Thyroid gland (tissue), 4 donors: ENCODE measurements around the gene TNK1.

Experiments
- POLR2A ChIP-seq, 2 donors: fragments of 450-650 bp; IDR thresholded peaks; one replicate each; pipeline ENCODE4 v1.6.1; 2017; ENCODE audit warnings: antibody characterized with exemption in 2 of 2, mild to moderate bottlenecking in 2 of 2, moderate library complexity in 1 of 2
- TF ChIP-seq, protein P1 (sequence below), 6 experiments: fragments of 200-600 bp in 3 of 6; fragments of 450-650 bp in 3 of 6; sonication (generic) in 3 of 6; IDR thresholded peaks; one replicate each; pipeline ENCODE4 v1.5.1; 2016 to 2019; ENCODE audit warnings: antibody characterized with exemption in 6 of 6, mild to moderate bottlenecking in 2 of 6, inconsistent platforms in 1 of 6, moderate library complexity in 1 of 6

DNA sequence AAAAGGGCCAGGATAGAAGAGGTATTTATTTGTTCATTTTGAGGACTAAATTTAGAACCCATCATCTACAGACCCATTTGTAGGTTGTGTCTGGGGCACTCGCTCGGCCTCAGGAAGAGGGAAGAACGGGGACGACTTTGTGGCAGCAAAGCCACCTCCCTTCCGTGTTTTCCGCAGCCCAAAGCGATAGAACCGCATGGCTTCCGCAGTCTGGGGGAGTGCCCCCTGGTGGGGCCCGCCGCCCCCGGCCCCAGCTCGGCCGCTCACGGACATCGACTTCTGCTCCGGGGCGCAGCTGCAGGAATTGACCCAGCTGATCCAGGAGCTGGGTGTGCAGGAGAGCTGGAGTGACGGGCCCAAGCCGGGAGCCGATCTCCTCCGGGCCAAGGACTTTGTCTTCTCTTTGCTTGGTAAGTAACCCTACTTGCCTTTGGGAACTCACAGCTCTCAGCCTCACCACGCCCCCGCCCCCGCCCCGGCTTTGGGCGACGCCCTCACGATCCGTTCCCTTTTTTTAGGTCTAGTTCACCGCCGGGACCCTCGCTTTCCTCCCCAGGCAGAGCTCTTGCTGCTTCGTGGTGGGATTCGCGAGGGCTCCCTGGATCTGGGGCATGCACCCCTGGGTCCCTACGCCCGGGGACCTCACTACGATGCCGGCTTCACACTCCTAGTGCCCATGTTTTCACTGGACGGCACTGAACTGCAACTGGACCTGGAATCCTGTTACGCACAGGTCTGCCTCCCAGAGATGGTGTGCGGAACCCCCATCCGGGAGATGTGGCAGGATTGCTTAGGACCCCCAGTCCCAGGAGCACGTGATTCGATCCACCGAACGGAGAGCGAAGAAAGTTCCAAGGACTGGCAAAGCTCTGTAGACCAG is 55.0 kb downstream of the TNK1 start:
- peak in 1 of 2 donors; percentile 0 for TF ChIP-seq POLR2A (IDR thresholded peaks at IDR 0.05)
- TF ChIP-seq, protein P1, sequence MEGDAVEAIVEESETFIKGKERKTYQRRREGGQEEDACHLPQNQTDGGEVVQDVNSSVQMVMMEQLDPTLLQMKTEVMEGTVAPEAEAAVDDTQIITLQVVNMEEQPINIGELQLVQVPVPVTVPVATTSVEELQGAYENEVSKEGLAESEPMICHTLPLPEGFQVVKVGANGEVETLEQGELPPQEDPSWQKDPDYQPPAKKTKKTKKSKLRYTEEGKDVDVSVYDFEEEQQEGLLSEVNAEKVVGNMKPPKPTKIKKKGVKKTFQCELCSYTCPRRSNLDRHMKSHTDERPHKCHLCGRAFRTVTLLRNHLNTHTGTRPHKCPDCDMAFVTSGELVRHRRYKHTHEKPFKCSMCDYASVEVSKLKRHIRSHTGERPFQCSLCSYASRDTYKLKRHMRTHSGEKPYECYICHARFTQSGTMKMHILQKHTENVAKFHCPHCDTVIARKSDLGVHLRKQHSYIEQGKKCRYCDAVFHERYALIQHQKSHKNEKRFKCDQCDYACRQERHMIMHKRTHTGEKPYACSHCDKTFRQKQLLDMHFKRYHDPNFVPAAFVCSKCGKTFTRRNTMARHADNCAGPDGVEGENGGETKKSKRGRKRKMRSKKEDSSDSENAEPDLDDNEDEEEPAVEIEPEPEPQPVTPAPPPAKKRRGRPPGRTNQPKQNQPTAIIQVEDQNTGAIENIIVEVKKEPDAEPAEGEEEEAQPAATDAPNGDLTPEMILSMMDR (IDR thresholded peaks at IDR 0.05): peak in 1 of 6 experiments; percentile 16
